Loucy (cell line): ENCODE measurements around the gene TPRG1L.

Source experiments
- EZH2phosphoT487 ChIP-seq: fragments of 200-600 bp; IDR thresholded peaks from 2 replicates; pipeline ENCODE4 v1.6.1; 2018; ENCODE audit warnings: antibody characterized with exemption, mild to moderate bottlenecking, moderate library complexity, borderline replicate concordance
- TF ChIP-seq, protein P1 (sequence below): fragments of 200-600 bp; sonication (generic); conservative IDR thresholded peaks from 2 replicates; pipeline ENCODE4 v1.5.1; 2014; ENCODE audit warnings: mild to moderate bottlenecking, antibody characterized with exemption, low read length

DNA sequence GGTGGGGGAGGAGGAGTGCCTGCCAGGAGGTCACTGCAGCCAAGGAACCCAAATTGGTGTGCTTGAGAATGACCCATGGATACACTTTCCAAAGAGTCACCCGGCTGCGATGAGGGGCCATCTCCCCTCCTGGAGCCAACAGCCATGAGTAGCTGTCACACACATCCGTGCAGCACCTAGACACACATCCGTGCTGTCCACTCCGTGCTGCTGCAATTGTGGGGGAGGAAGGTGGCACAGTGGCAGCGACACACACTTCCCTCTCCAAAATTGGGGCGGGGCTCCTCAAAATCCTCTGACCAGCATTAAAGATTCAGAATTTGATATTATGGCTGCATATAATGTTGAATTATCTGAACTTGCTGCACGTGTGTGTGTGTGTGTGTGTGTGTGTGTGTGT, 43.3 kb downstream of the TPRG1L start:
- TF ChIP-seq, protein P1, sequence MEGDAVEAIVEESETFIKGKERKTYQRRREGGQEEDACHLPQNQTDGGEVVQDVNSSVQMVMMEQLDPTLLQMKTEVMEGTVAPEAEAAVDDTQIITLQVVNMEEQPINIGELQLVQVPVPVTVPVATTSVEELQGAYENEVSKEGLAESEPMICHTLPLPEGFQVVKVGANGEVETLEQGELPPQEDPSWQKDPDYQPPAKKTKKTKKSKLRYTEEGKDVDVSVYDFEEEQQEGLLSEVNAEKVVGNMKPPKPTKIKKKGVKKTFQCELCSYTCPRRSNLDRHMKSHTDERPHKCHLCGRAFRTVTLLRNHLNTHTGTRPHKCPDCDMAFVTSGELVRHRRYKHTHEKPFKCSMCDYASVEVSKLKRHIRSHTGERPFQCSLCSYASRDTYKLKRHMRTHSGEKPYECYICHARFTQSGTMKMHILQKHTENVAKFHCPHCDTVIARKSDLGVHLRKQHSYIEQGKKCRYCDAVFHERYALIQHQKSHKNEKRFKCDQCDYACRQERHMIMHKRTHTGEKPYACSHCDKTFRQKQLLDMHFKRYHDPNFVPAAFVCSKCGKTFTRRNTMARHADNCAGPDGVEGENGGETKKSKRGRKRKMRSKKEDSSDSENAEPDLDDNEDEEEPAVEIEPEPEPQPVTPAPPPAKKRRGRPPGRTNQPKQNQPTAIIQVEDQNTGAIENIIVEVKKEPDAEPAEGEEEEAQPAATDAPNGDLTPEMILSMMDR, result no peak
- no peak for TF ChIP-seq EZH2phosphoT487
